Endothelial cell of umbilical vein (primary cell): ENCODE measurements around the gene CTIF. TPM values are rescaled to one million over a fixed set of nuclear protein-coding genes. Genes with fewer than 3 reads are reported as not detected.

Experiments
- BruUV-seq: library from RNA; stranded (reverse); fragments of 400-500 nt; replicated peaks from 2 replicates; lab custom pipeline; 2021; lab: Mats Ljungman, UMichigan
- CTCF ChIA-PET: fragments of 300-600, 350-600 bp; sonication (Branson Sonifier 250); formaldehyde crosslinking; loops from one replicate; lab custom pipeline; 2021; ENCODE audit warnings: antibody characterized with exemption, inconsistent platforms; lab: Charles Lee
- POLR2A ChIA-PET: fragments of 300-600, 350-600 bp; sonication (Branson Sonifier 250); formaldehyde crosslinking; loops from one replicate; lab custom pipeline; 2021; ENCODE audit warnings: antibody characterized with exemption, inconsistent platforms; lab: Charles Lee
- DNase-seq: peaks from one replicate; pipeline ENCODE4 v3.0.0-alpha.2; 2011; ENCODE audit warnings: low read depth, low spot score
- FAIRE-seq: peaks from 2 replicates; lab custom pipeline; 2011; peaks lifted over from hg19 to GRCh38; lab: Jason Lieb, UNC
- H2AFZ ChIP-seq: 2 replicates; pipeline ENCODE4 v1.6.0; 2012; ENCODE audit warnings: low read depth, low read length, control low read depth, inconsistent platforms
- H3K27ac ChIP-seq: 2 replicates; pipeline ENCODE4 v1.5.1; 2011; ENCODE audit warnings: low read depth, mild to moderate bottlenecking, control low read depth, low read length, moderate library complexity; ENCODE audit not compliant: insufficient read depth
- H3K27me3 ChIP-seq, 2 experiments: 2 replicates each; pipeline versions ENCODE4 v1.6.0 to v1.6.1; 2011; ENCODE audit warnings: low read length in 2 of 2, mixed read lengths in 1 of 2; ENCODE audit not compliant: control insufficient read depth in 2 of 2, insufficient read depth in 2 of 2
- H3K36me3 ChIP-seq, 2 experiments: 2 replicates in 1 of 2; 3 replicates in 1 of 2; pipeline ENCODE4 v1.5.1; 2011; ENCODE audit warnings: low read length in 2 of 2, mild to moderate bottlenecking in 1 of 2, moderate library complexity in 1 of 2; ENCODE audit not compliant: control insufficient read depth in 2 of 2, insufficient read depth in 2 of 2; ENCODE audit errors: extremely low read depth in 1 of 2
- H3K4me1 ChIP-seq: 3 replicates; pipeline ENCODE4 v1.5.1; 2011; ENCODE audit warnings: mild to moderate bottlenecking, low read length; ENCODE audit not compliant: control insufficient read depth, insufficient read depth; ENCODE audit errors: extremely low read depth
- H3K4me2 ChIP-seq: 2 replicates; pipeline ENCODE4 v1.6.1; 2011; ENCODE audit warnings: low read length, control low read depth, mixed read lengths; ENCODE audit not compliant: insufficient read depth
- H3K4me3 ChIP-seq, 3 experiments: fragments of 200-600 bp in 1 of 3; sonication (generic), shearing (Covaris generic) in 1 of 3; replicated peaks in 1 of 3; 2 replicates each; pipeline ENCODE4 v1.5.1; 2011 to 2016; ENCODE audit warnings: control low read depth in 3 of 3, low read length in 3 of 3, mild to moderate bottlenecking in 2 of 3, inconsistent platforms in 1 of 3, low read depth in 1 of 3, moderate library complexity in 1 of 3; ENCODE audit not compliant: insufficient read depth in 1 of 3
- H3K79me2 ChIP-seq: 2 replicates; pipeline ENCODE4 v1.6.0; 2012; ENCODE audit warnings: low read length, inconsistent platforms; ENCODE audit not compliant: control insufficient read depth, insufficient read depth
- H3K9ac ChIP-seq: replicated peaks from 2 replicates; pipeline ENCODE3; 2011; ENCODE audit warnings: low read length, control low read depth; ENCODE audit not compliant: insufficient read depth; ENCODE audit errors: extremely low read depth
- H3K9me1 ChIP-seq: replicated peaks from 3 replicates; pipeline ENCODE4 v1.6.0; 2011; ENCODE audit warnings: mild to moderate bottlenecking, low read length; ENCODE audit not compliant: control insufficient read depth, insufficient read depth; ENCODE audit errors: extremely low read depth
- H3K9me3 ChIP-seq: replicated peaks from 2 replicates; pipeline ENCODE4 v1.5.1; 2012; ENCODE audit warnings: low read length, inconsistent platforms; ENCODE audit not compliant: control insufficient read depth, insufficient read depth
- H4K20me1 ChIP-seq: replicated peaks from 2 replicates; pipeline ENCODE3; 2011; ENCODE audit warnings: mild to moderate bottlenecking, low read length; ENCODE audit not compliant: control insufficient read depth, insufficient read depth; ENCODE audit errors: extremely low read depth
- CTCF ChIP-seq, 2 donors: IDR thresholded peaks; 1 replicate in 1 of 2; 2 replicates in 1 of 2; pipeline ENCODE4 v1.5.1; 2011; ENCODE audit warnings: low read length in 2 of 2, mild to moderate bottlenecking in 2 of 2, moderate library complexity in 2 of 2, control low read depth in 1 of 2, inconsistent platforms in 1 of 2, low read depth in 1 of 2; ENCODE audit not compliant: insufficient read depth in 1 of 2; ENCODE audit errors: extremely low read depth in 1 of 2
- EZH2 ChIP-seq: IDR thresholded peaks from 2 replicates; pipeline ENCODE4 v1.6.1; 2012; ENCODE audit warnings: borderline replicate concordance, low read depth, mild to moderate bottlenecking, moderate library complexity, low read length, inconsistent platforms; ENCODE audit not compliant: severe bottlenecking
- FOS ChIP-seq: IDR thresholded peaks from 2 replicates; pipeline ENCODE4 v1.6.1; 2011; ENCODE audit warnings: mild to moderate bottlenecking, low read length, moderate library complexity, borderline replicate concordance; ENCODE audit not compliant: insufficient read depth
- GATA2 ChIP-seq: IDR thresholded peaks from 2 replicates; pipeline ENCODE4 v1.7.0; 2011; ENCODE audit warnings: low read depth, mild to moderate bottlenecking, moderate library complexity, mixed read lengths, low read length; ENCODE audit not compliant: insufficient read length, insufficient read depth
- JUN ChIP-seq: IDR thresholded peaks from 2 replicates; pipeline ENCODE4 v1.6.1; 2011; ENCODE audit warnings: borderline replicate concordance, low read depth; ENCODE audit not compliant: insufficient read length, insufficient read depth
- MAX ChIP-seq: IDR thresholded peaks from 2 replicates; pipeline ENCODE4 v1.6.1; 2011; ENCODE audit not compliant: insufficient read depth, insufficient read length
- MYC ChIP-seq: IDR thresholded peaks from one replicate; pipeline ENCODE4 v1.6.1; 2011; ENCODE audit warnings: mild to moderate bottlenecking, low read depth, low read length
- POLR2A ChIP-seq: IDR thresholded peaks from 2 replicates; pipeline ENCODE4 v1.6.1; 2012; ENCODE audit warnings: low read depth, mild to moderate bottlenecking, control low read depth, low read length
- POLR2AphosphoS5 ChIP-seq: IDR thresholded peaks from 2 replicates; pipeline ENCODE4 v1.6.1; 2012; ENCODE audit warnings: low read depth, mild to moderate bottlenecking, control low read depth, low read length, moderate library complexity; ENCODE audit not compliant: insufficient read depth
- dilution Hi-C: fragments of 300-500 bp; cut with MboI; formaldehyde crosslinking; loops from one replicate; pipeline ENCODE4 v1.15.0; 2019; ENCODE audit warnings: low sequenced_read_pairs; ENCODE audit not compliant: extremely low pct_ligation_motif_present
- intact Hi-C: fragments of 100-400 bp; cut with micrococcal nuclease; formaldehyde crosslinking; loops from one replicate; pipeline ENCODE4 v1.10.0; 2022
- polyA plus RNA-seq, 4 experiments: library from polyadenylated mRNA; depleted of rRNA in 3 of 4; stranded (reverse) in 3 of 4; unstranded in 1 of 4; fragments of >200 nt; gene quantifications; 2 replicates each; pipeline versions ENCODE4 v1.2.1 to v1.2.3, GENCODE V29; 2011 to 2012; ENCODE audit warnings: missing spikeins in 1 of 4
- total RNA-seq: library from RNA; stranded (reverse); gene quantifications from 2 replicates; pipeline ENCODE4 v1.2.3, GENCODE V29; 2021

The CTIF gene
- total and polyA plus RNA-seq, 2 donors (not counting 3 experiments of a cell fraction or from before 2014, with no cell fraction given) = 20.9 to 57.7 TPM

GRCh38 chr18:48864876-48865275 lies 326.0 kb downstream of the CTIF start:
- FAIRE-seq = no peak
- dilution Hi-C loops = no loop called here

More at GRCh38 chr18:48864876-48865275, 326.0 kb downstream of the CTIF start:
- no peaks in the 10 kb centered on the region for H3K9me1 ChIP-seq
- H2AFZ ChIP-seq = no peak overlapping the region
- BruUV-seq = no TSS peak
- CTCF ChIA-PET = no interaction called here
- no peak overlapping the region for H3K9ac ChIP-seq
- no peak overlapping the region for H3K4me2 ChIP-seq
- H3K4me3 ChIP-seq = no peak overlapping the region
- no peaks in the 10 kb centered on the region for H3K79me2 ChIP-seq
- POLR2A ChIA-PET = no interaction called here
- no peaks in the 10 kb centered on the region for H3K9me3 ChIP-seq
- no peak overlapping the region for H3K27ac ChIP-seq
- no peaks in the 10 kb centered on the region for H3K36me3 ChIP-seq
- DNase-seq = no peak
- H3K4me1 ChIP-seq = peaks cover 3% of the 10 kb centered on the region
- intact Hi-C loops = no loop called here
- H4K20me1 ChIP-seq = no peaks in the 10 kb centered on the region
- TF ChIP-seq GATA2 (no peak), FOS (no peak), JUN (no peak), POLR2A (no peak), CTCF (IDR thresholded peaks at IDR 0.05; ENCODE audit: extremely low read depth in 1 of 2, insufficient read depth in 1 of 2, low read depth in 1 of 2, low read length in 2 of 2) (no peak), MAX (no peak), EZH2 (no peak), POLR2AphosphoS5 (no peak), MYC (no peak)
- H3K27me3 ChIP-seq = no peaks in the 10 kb centered on the region
